C4-2B (cell line): Measurements from ENCODE around the gene FAM117A.
A peak's percentile ranks its signal among the peaks of the same experiment; 100 is the strongest.

Source experiments
- H3K27ac ChIP-seq: fragments of 450-650 bp; 2 replicates; pipeline ENCODE4 v1.5.1; 2017
- ZFX ChIP-seq: fragments of 450-650 bp; IDR thresholded peaks from 2 replicates; pipeline ENCODE4 v1.6.1; 2017
- TF ChIP-seq, protein P1 (sequence below): fragments of 450-650 bp; conservative IDR thresholded peaks from 2 replicates; pipeline ENCODE4 v1.5.1; 2017; ENCODE audit warnings: mild to moderate bottlenecking

FAM117A gene

GRCh38 chr17:49698005-49698404 is 65.9 kb downstream of the FAM117A start:
- H3K27ac ChIP-seq, result no peak overlapping the region
- TF ChIP-seq ZFX, result no peak
- TF ChIP-seq, protein P1, sequence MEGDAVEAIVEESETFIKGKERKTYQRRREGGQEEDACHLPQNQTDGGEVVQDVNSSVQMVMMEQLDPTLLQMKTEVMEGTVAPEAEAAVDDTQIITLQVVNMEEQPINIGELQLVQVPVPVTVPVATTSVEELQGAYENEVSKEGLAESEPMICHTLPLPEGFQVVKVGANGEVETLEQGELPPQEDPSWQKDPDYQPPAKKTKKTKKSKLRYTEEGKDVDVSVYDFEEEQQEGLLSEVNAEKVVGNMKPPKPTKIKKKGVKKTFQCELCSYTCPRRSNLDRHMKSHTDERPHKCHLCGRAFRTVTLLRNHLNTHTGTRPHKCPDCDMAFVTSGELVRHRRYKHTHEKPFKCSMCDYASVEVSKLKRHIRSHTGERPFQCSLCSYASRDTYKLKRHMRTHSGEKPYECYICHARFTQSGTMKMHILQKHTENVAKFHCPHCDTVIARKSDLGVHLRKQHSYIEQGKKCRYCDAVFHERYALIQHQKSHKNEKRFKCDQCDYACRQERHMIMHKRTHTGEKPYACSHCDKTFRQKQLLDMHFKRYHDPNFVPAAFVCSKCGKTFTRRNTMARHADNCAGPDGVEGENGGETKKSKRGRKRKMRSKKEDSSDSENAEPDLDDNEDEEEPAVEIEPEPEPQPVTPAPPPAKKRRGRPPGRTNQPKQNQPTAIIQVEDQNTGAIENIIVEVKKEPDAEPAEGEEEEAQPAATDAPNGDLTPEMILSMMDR, result no peak

GRCh38 chr17:49696233-49696761 is 67.6 kb downstream of the FAM117A start:
- no peak overlapping the region for H3K27ac ChIP-seq
- no peak for TF ChIP-seq ZFX
- TF ChIP-seq, protein P1, result no peak

DNA sequence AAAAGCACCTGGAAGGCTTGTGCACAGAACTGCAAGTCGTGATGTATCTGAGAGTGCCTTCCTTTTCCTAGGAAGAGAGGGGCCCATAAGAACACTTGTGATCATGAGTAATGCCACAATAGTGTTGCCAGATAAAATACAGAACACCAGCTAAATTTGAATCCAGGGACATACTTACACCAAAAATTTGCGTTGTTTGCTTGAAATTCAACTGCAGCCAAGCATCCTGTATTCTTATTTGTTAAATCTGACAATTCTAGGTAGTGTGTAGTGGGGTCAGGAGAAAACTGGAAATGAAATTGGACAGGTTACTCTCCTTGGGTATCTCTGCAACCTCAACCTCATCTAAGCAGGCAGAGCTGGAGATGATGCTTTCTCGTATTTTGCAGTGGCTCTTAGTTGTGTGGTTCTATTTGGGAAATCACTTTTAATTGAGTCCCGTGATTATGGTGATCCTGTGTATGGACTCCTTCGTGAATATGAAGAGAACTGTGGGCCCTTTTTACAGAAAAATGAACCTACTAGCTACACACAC is 68.2 kb downstream of the FAM117A start:
- H3K27ac ChIP-seq, result no peak overlapping the region
- no peak for TF ChIP-seq ZFX
- TF ChIP-seq, protein P1, result peak; percentile 76

- TF ChIP-seq ZFX, result no peak
- TF ChIP-seq, protein P1, result peak; percentile 94
- peak overlapping the region; percentile 10; the same call in 1 of the 2 replicates for H3K27ac ChIP-seq
These were observed 68.9 kb downstream of the FAM117A start for GRCh38 chr17:49694847-49695697.

DNA sequence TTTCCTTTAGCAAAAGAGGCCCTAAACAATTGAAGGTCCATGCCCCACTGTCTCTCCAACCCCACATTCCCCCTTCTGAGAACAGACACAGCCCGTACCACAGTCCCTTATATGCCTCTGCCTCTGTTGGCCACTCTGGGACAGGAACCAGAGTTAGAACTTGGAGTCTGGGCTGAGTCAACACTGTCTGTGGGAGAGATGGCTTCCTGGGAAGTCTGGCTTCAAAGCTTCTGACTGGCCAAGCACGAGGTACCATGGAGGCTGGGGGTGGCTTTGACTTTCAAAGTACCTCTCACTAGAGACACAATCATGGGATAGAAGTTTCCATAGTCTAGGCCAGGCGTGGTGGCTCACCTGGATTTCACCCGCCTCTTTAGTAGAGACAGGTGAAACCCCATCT is 71.2 kb downstream of the FAM117A start:
- TF ChIP-seq, protein P1, result no peak
- no peak for TF ChIP-seq ZFX
- H3K27ac ChIP-seq, result no peak overlapping the region

- no peak for TF ChIP-seq ZFX
- TF ChIP-seq, protein P1, result no peak
- no peak overlapping the region for H3K27ac ChIP-seq
These were observed 72.2 kb downstream of the FAM117A start for GRCh38 chr17:49691677-49692191.
